Tibial nerve (tissue), 3 donors: ENCODE results near the gene TEX36.

Experiments used
- POLR2A ChIP-seq, 2 donors: fragments of 450-650 bp; IDR thresholded peaks; one replicate each; pipeline ENCODE4 v1.6.1; 2017; ENCODE audit warnings: antibody characterized with exemption in 2 of 2, mild to moderate bottlenecking in 2 of 2, moderate library complexity in 2 of 2
- TF ChIP-seq, protein P1 (sequence below), 5 experiments: fragments of 200-600 bp in 3 of 5; fragments of 450-650 bp in 2 of 5; sonication (generic) in 3 of 5; IDR thresholded peaks; one replicate each; pipeline ENCODE4 v1.5.1; 2016 to 2019; ENCODE audit warnings: antibody characterized with exemption in 5 of 5, mild to moderate bottlenecking in 3 of 5, moderate library complexity in 2 of 5

DNA sequence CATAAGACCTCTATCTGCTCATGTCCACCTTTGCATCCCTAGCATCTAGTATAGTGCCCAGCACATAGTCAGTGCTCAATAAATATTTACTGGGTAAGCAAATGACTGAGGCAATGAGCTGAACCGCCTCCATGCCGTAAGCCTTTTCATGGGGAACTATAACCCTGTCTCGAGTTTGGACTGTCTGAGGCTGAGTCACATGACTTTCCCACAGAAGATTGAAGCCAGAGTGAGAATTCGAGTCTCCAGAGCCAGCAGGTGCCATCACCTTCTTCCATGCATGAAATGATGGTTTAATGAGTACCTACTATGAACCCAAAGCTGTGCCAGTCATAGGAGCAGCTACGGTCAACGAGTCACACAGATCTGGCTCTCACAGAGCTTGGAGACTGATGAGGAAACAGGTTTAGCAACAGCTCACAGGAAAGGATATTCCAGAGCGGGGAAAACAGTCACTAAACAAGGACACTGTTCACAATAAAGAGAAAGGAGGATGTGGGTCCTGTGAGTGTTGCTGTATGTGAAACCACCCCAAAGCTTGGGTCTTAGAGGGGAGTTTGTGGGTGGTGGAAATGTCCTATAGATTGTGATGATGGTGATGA is 75.2 kb downstream of the TEX36 start:
- TF ChIP-seq, protein P1, sequence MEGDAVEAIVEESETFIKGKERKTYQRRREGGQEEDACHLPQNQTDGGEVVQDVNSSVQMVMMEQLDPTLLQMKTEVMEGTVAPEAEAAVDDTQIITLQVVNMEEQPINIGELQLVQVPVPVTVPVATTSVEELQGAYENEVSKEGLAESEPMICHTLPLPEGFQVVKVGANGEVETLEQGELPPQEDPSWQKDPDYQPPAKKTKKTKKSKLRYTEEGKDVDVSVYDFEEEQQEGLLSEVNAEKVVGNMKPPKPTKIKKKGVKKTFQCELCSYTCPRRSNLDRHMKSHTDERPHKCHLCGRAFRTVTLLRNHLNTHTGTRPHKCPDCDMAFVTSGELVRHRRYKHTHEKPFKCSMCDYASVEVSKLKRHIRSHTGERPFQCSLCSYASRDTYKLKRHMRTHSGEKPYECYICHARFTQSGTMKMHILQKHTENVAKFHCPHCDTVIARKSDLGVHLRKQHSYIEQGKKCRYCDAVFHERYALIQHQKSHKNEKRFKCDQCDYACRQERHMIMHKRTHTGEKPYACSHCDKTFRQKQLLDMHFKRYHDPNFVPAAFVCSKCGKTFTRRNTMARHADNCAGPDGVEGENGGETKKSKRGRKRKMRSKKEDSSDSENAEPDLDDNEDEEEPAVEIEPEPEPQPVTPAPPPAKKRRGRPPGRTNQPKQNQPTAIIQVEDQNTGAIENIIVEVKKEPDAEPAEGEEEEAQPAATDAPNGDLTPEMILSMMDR (IDR thresholded peaks at IDR 0.05) = no peak
- TF ChIP-seq POLR2A (IDR thresholded peaks at IDR 0.05) = no peak
